Brain pericyte (primary cell): Measurements from ENCODE around the gene KRTAP5-1.

Experiments used
- DNase-seq: peaks from one replicate; pipeline ENCODE4 v3.0.0-alpha.2; 2012; ENCODE audit warnings: low read depth, low spot score

KRTAP5-1 gene

GRCh38 chr11:1545432-1545831 lies 39.7 kb downstream of the KRTAP5-1 start:
- DNase-seq = no peak

GRCh38 chr11:1544536-1544935 lies 40.5 kb downstream of the KRTAP5-1 start:
- DNase-seq = no peak

GRCh38 chr11:1543606-1544263 lies 41.3 kb downstream of the KRTAP5-1 start:
- DNase-seq = no peak

GRCh38 chr11:1542267-1542666 lies 42.8 kb downstream of the KRTAP5-1 start:
- DNase-seq = no peak

GRCh38 chr11:1541474-1542204 lies 43.4 kb downstream of the KRTAP5-1 start:
- DNase-seq = no peak

- DNase-seq = no peak
Measured at GRCh38 chr11:1540074-1540473, 45.0 kb downstream of the KRTAP5-1 start.

GRCh38 chr11:1538153-1538552 lies 46.9 kb downstream of the KRTAP5-1 start:
- DNase-seq = no peak

GRCh38 chr11:1536065-1536843 lies 48.8 kb downstream of the KRTAP5-1 start:
- no peak for DNase-seq

GRCh38 chr11:1534682-1535081 lies 50.4 kb downstream of the KRTAP5-1 start:
- DNase-seq = no peak
